GM21825 (cell line): ENCODE results near the gene XRRA1.

ENCODE experiments used
- ATAC-seq: cut with Tn5 transposase; IDR thresholded peaks from one replicate; pipeline ENCODE4 v1.9.1; 2021; ENCODE audit warnings: mild to moderate bottlenecking, moderate library complexity; ENCODE audit not compliant: unreplicated experiment

Gene XRRA1

GRCh38 chr11:74950374-74950969 is 1.6 kb upstream of the XRRA1 start:
- no peak for ATAC-seq

DNA sequence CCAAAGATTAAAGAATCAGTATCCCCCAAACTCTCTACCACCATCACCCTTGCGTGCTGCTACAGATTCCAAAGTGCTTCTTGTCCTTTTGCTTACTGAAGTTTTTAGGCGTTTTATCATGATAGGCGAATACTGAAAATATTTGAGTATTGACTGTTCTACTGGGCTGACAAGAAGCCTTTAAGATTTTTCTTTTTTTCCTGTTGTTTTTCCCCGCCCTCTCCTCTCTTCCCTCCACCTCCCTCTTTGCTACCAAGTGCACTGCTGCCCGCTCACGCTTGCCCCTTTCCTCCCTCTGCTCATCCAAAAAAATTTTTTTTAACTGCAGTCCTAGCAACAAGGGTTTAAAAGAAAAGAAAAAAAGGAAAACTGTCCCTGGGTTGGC is 854 bp upstream of the XRRA1 start:
- no peak for ATAC-seq

GRCh38 chr11:74948546-74948897 is 369 bp downstream of the XRRA1 start:
- no peak for ATAC-seq

GRCh38 chr11:74942073-74942759 is 6.7 kb downstream of the XRRA1 start:
- no peak for ATAC-seq

DNA sequence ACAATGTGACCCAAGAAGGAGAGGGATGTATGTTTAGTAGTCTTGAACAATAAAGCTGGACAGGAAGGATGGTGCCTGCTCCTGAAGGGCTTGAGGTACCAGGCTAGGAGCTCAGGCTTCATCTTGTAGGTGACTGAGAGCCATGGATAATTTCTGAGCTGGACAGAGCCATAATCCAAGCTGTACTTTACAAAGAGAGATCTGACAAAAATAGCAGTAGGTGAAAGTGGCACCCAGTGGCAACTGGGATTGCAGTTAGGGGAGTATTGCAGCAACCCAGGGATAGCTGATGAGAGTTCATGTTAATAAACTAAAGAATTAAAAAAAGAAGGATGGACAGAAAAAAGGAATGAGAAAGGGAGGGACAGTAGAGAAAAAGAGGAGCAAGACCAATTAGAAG is 7.4 kb downstream of the XRRA1 start:
- no peak for ATAC-seq

GRCh38 chr11:74937696-74938475 is 11.0 kb downstream of the XRRA1 start:
- no peak for ATAC-seq

GRCh38 chr11:74936976-74937375 is 11.9 kb downstream of the XRRA1 start:
- ATAC-seq: no peak

GRCh38 chr11:74936087-74936486 is 12.8 kb downstream of the XRRA1 start:
- ATAC-seq: no peak

DNA sequence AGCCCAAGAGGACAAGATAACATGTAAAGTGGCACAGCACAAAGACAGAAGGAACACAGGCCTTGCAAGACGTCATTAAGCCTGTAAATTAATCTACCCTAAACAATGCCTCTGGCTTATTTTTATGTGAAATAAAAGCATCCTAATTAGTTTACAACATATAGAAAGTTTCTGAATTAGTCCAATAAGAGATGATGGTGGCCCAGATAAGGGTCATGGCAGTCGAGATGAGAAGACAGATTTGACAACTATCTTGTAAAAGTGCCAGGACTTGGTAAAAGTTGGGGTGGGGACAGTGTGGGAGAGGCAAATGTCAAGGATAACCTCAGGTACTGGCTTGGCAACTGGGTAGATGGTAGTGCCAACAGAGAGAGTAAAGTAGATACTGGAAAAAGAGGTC is 13.6 kb downstream of the XRRA1 start:
- no peak for ATAC-seq

GRCh38 chr11:74933765-74934164 is 15.1 kb downstream of the XRRA1 start:
- no peak for ATAC-seq

DNA sequence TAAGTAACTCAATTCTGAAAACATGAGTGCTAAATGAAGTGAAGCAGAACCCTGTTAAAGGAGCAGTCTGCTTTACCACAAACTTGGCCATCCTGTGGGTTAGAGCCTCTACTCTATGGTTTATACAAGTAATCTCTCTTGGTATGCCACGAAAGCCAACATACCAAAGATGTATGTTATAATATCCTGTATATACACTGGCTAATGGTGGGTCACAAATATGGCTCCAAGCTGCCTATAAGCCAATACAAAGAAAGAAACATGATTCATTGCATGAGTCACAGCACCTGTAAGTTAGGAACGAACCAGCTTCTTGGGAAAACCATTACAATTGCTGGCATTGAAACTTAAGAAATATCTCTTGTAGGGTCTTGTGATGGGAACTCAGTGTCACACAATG is 16.1 kb downstream of the XRRA1 start:
- no peak for ATAC-seq

DNA sequence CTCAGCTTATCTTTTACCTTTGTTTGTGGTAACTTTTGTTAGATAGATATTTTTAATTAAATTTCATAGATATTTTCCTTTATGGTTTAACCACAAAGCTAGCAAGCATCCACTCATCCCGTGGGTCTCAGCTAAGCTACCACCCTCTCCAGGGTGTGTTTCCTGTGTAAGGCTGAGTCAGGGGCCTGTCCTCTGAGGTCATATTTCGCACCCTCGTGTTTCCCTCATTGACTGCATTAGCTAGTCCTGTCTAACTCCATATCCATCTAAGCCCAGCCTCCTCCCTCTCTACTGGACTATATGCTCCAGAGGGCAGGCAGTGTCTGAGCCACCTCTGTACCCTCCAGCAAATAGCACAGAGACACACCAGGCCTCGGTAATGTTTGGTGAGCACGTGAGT is 16.7 kb downstream of the XRRA1 start:
- ATAC-seq: no peak

DNA sequence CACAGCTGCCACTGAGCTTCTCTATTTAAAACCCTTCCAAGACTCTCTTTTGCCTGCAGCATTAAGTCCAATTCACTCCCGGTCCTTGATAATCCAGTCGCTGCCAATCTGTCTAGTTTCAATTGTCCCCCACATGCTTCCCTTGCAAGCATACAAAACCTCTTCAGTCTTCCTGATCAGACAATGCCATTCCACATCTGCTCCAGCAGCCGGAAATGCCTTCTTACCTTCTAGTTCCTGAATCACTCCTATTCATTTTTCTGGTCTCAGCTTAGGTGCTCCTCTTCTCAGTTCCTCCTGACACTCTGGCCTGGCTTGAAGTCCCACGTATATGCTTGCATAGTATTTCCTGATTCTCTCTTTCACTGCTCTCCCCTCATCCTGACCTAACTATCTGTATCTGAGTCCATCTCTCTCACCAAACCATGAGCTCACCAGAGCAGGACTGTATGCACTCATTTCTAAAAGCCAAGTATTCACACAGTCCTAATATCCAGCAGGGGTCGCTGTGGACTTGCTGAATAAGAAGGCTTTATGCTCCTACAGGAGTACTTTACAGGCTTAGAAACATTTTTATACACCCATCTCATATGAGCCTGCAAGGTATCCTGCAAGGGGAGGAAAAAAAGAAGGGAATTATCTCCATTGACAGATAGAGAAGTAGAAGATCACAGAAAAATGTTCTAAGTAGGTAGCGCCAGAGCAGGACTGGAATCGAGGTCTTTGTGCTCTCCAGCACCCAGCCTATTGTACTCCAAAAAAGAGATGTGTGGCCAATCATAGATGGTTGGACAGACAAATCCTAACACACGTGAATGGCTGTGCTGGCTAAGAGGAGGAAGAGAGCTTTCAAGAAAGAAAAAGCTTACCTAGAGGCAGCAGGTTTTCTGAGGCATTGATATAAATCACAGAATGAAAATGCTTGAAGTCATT is 19.2 kb downstream of the XRRA1 start:
- ATAC-seq: peak; percentile 74

- no peak for ATAC-seq
Observed at GRCh38 chr11:74927496-74927895, 21.4 kb downstream of the XRRA1 start.

DNA sequence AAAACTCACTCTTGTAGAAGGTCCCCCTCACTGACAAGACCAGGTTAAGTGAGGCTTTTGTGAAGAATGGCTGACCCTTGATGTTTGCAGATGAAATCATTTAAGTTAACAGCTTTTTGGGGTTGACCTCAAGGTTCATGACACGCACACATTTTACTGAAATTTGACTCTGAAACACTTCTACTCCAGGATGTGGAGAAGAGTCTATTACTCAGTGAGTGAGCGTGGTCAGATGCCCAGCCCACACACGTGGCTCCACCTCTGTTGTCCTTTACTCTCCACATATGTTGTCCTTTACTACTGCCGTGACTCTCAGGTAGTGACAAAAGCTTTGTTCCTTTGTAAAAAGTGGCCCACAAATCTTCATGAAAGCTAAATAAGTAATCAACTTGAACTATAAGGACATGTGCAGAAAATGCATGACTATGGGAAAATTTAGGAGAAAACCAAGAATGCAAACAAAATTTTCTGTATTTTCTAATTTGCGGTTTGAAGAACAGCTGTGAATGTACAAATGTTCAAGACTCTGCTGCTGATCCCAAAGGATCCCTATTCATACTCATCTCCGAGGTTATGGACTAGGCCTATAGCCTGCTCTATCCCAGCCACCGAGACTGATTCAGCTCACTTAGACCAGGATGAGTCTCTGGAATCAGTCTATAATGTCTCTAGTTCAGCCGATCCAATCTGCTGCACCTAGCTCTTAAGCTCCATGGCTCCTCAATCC is 22.4 kb downstream of the XRRA1 start:
- ATAC-seq: no peak

DNA sequence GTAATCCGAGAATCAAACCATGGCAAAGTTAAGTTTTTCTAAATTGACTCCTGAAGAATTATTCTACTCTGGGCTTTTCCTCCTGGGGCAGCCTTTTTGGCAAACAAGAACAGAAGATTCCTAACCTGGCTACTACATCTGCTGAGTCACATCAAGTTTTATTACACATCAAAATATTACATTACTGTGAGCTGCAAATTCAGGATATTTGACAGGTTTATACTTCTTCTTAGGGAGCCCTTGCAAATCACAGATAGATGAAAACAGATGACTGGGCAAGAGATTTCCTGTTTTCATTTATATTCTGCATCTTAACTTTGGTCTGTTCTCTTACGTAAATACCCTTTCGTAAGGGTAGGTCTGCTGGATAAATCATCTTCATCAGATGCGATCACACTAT is 23.6 kb downstream of the XRRA1 start:
- no peak for ATAC-seq

- no peak for ATAC-seq
Observed at GRCh38 chr11:74923125-74923524, 25.8 kb downstream of the XRRA1 start.

- ATAC-seq: no peak
Observed at GRCh38 chr11:74909812-74910211, 39.1 kb downstream of the XRRA1 start.

GRCh38 chr11:74909385-74909784 is 39.5 kb downstream of the XRRA1 start:
- no peak for ATAC-seq

GRCh38 chr11:74905326-74905725 is 43.6 kb downstream of the XRRA1 start:
- ATAC-seq: no peak

DNA sequence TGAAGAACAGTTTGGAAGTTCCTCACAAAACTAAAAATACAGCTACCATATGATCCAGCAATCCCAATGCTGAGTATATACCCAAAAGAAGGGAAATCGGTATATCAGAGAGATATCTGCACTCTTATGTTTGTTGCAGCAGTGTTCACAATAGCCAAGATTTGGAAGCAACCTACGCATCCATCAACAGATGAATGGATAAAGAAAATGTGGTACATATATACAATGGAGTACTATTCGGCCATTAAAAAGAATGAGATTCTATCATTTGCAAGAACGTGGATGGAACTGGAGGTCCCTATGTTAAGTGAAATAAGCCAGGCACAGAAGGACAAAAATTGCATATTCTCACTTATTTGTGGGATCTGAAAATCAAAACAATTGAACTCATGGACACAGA is 46.5 kb downstream of the XRRA1 start:
- no peak for ATAC-seq
